Esophagus squamous epithelium (tissue), 5 donors: ENCODE results near the gene PLCB3. TPM values are rescaled to one million over a fixed set of nuclear protein-coding genes. Genes with fewer than 3 reads are reported as not detected.

Experiments used
- DNase-seq: peaks from one replicate; lab custom pipeline; 2025; lab: John Stamatoyannopoulos, UW
- H3K27ac ChIP-seq, 4 donors: fragments of 200-600 bp; sonication (generic); one replicate each; pipeline ENCODE4 v1.5.1; 2016 to 2019; ENCODE audit warnings: mild to moderate bottlenecking in 1 of 4
- H3K27me3 ChIP-seq, 4 donors: fragments of 200-600 bp; sonication (generic); 1 replicate in 3 of 4; 2 replicates in 1 of 4; pipeline versions ENCODE4 v1.5.1 to v1.6.0; 2017 to 2021; ENCODE audit warnings: antibody characterized with exemption in 1 of 4
- H3K36me3 ChIP-seq, 3 donors: fragments of 200-600 bp; sonication (generic); one replicate each; pipeline ENCODE4 v1.5.1; 2016 to 2019
- H3K4me1 ChIP-seq, 3 donors: fragments of 200-600 bp; sonication (generic); one replicate each; pipeline ENCODE4 v1.5.1; 2017 to 2019
- H3K4me3 ChIP-seq, 4 donors: fragments of 200-600 bp; sonication (generic); 1 replicate in 3 of 4; 2 replicates in 1 of 4; pipeline ENCODE4 v1.5.1; 2016 to 2019; ENCODE audit warnings: mild to moderate bottlenecking in 2 of 4, moderate library complexity in 1 of 4
- H3K9me3 ChIP-seq, 3 donors: fragments of 200-600 bp; sonication (generic); one replicate each; pipeline ENCODE4 v1.5.1; 2016 to 2019
- CTCF ChIP-seq, 6 experiments: fragments of 450-650 bp in 4 of 6; fragments of 200-600 bp in 2 of 6; sonication (generic) in 2 of 6; IDR thresholded peaks; one replicate each; pipeline ENCODE4 v1.5.1; 2016 to 2019; ENCODE audit warnings: antibody characterized with exemption in 6 of 6, mild to moderate bottlenecking in 4 of 6, moderate library complexity in 4 of 6
- POLR2A ChIP-seq, 4 donors: fragments of 450-650 bp; IDR thresholded peaks; one replicate each; pipeline ENCODE4 v1.6.1; 2017; ENCODE audit warnings: antibody characterized with exemption in 4 of 4, mild to moderate bottlenecking in 4 of 4, moderate library complexity in 3 of 4
- WGBS, 2 donors: methylation state at CpG; one replicate each; pipeline ENCODE4 v1.1.5; 2018; 5-methylcytosine and 5-hydroxymethylcytosine counted together
- intact Hi-C: fragments of 100-400 bp; cut with DNase I; formaldehyde crosslinking; loops from one replicate; pipeline ENCODE4 v1.15.0; 2022
- total RNA-seq, 4 donors: library from RNA; depleted of rRNA; stranded (reverse); fragments of >200 nt; gene quantifications; one replicate each; pipeline ENCODE4 v1.1.0, GENCODE V29; 2016
- donor health status: DM: yes; HTN: yes; CAD: no.

PLCB3 gene
- total RNA-seq, 4 donors from 2014 or later = 29.8 to 54.5 (median 42.4) TPM

DNA sequence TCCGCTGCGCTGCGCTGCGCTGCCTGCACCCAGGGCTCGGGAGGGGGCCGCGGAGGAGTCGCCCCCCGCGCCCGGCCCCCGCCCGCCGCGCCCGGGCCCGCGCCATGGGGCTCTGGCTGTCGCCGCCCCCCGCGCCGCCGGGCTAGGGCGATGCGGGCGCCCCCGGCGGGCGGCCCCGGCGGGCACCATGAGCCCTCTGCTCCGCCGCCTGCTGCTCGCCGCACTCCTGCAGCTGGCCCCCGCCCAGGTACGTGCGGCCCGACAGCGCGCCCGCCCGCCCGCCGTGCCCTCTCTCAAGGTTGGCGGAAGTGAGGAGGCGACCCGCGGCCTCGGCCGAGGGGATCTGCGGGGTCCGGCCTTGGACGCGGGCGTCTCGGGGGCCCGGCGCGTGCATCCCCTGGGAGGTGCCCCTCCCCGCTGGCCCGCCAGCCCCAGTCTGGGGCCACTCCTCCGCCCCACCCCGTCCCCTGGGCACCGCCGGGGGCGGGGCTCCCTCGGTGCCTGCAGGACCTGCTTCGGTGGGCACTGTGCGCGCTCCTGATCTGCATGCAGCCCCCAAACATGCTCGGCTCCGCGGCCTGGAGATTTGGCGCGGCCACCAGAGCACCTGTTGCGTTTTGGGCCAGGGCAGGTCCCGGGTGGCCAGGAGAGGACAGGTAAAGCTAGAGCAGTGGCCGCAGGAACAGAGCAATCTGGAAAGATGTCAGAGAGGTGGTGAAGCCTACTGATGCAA lies 16.5 kb upstream of the PLCB3 start:
- no peak for DNase-seq
- TF ChIP-seq CTCF (IDR thresholded peaks at IDR 0.05) (no peak), POLR2A (IDR thresholded peaks at IDR 0.05) (peak in 1 of 4 donors; percentile 45)
- no CpG with 5 or more reads among the region's 80 CpGs for WGBS, 2 donors

GRCh38 chr11:64235437-64236161 lies 15.7 kb upstream of the PLCB3 start:
- no peak for TF ChIP-seq POLR2A (IDR thresholded peaks at IDR 0.05)
- no peak for TF ChIP-seq CTCF (IDR thresholded peaks at IDR 0.05)
- intact Hi-C loops = no loop called here
- peaks cover 47 to 95% (median 68%) of the 10 kb centered on the region in 3 donors for H3K4me1 ChIP-seq
- WGBS, 2 donors = 72 to 73% methylated on average over 5 of the region's 12 CpGs
- no peak for DNase-seq
- H3K9me3 ChIP-seq = no peaks in the 10 kb centered on the region
- H3K27ac ChIP-seq = peak overlapping the region; percentile 75 to 93 (median 85)
- H3K4me3 ChIP-seq = peak overlapping the region; percentile 56 to 88 (median 75)
- H3K27me3 ChIP-seq = no peaks in the 10 kb centered on the region
- H3K36me3 ChIP-seq = peaks cover 0 to 35% (median 0%) of the 10 kb centered on the region in 3 donors

More for the DNA sequence above, 16.5 kb upstream of the PLCB3 start:
- Histone ChIP-seq H3K36me3 (peaks cover 0 to 35% (median 0%) of the 10 kb centered on the region in 3 donors), H3K9me3 (no peaks in the 10 kb centered on the region), H3K4me1 (peaks cover 39 to 93% (median 63%) of the 10 kb centered on the region in 3 donors), H3K27me3 (no peaks in the 10 kb centered on the region), H3K27ac (peak overlapping the region; percentile 75 to 93 (median 85)), H3K4me3 (peak overlapping the region; percentile 56 to 88 (median 75))
- intact Hi-C loops = no loop called here

GRCh38 chr11:64237484-64237951 lies 13.8 kb upstream of the PLCB3 start:
- Histone ChIP-seq H3K9me3 (no peaks in the 10 kb centered on the region), H3K27me3 (no peaks in the 10 kb centered on the region), H3K27ac (peak overlapping the region; percentile 95 to 100 (median 99)), H3K4me3 (peak overlapping the region in 2 of 4 donors; percentile 3 to 30), H3K36me3 (peaks cover 0 to 35% (median 0%) of the 10 kb centered on the region in 3 donors), H3K4me1 (peaks cover 56 to 86% (median 59%) of the 10 kb centered on the region in 3 donors)
- WGBS, 2 donors = 0 to 48% methylated on average over 1 to 8 of the region's 12 CpGs
- no peak for DNase-seq
- intact Hi-C loops = no loop called here
- peak in 1 of 6 experiments; percentile 27 for TF ChIP-seq CTCF (IDR thresholded peaks at IDR 0.05)
- TF ChIP-seq POLR2A (IDR thresholded peaks at IDR 0.05) = no peak

GRCh38 chr11:64238076-64238475 lies 13.3 kb upstream of the PLCB3 start:
- Histone ChIP-seq H3K27me3 (no peaks in the 10 kb centered on the region), H3K4me1 (peaks cover 61 to 86% (median 65%) of the 10 kb centered on the region in 3 donors), H3K36me3 (peaks cover 0 to 40% (median 0%) of the 10 kb centered on the region in 3 donors), H3K4me3 (no peak overlapping the region), H3K27ac (peak overlapping the region; percentile 95 to 100 (median 99)), H3K9me3 (no peaks in the 10 kb centered on the region)
- no peak for TF ChIP-seq CTCF (IDR thresholded peaks at IDR 0.05)
- no peak for TF ChIP-seq POLR2A (IDR thresholded peaks at IDR 0.05)
- DNase-seq = no peak
- intact Hi-C loops = no loop called here
- 62 to 85% methylated on average over 4 to 6 of the region's 9 CpGs for WGBS, 2 donors
